Stimulated activated naive CD4-positive, alpha-beta T cell (primary cell): ENCODE data around the gene GRIK2.
"Not testable (repeated sequence)": the region's sequence is repeated elsewhere in the genome, so short reads cannot be mapped to it uniquely, and the experiment has no call there.

ENCODE experiments used
- DNase-seq, 6 experiments: peaks; one replicate each; lab custom pipeline; 2025; lab: John Stamatoyannopoulos, UW

GRIK2 gene

GRCh38 chr6:101393251-101393828, at the start of gene GRIK2:
GRIK2 (plus strand) TSS chr6:101393708.
- DNase-seq = no peak

- no peak for DNase-seq
Observed at GRCh38 chr6:101344885-101345284, 48.6 kb upstream of the GRIK2 start.

- no peak for DNase-seq
Observed at GRCh38 chr6:101348816-101349215, 44.7 kb upstream of the GRIK2 start.

- not testable (repeated sequence) for DNase-seq
Observed at GRCh38 chr6:101350631-101351030, 42.9 kb upstream of the GRIK2 start.

- DNase-seq = no peak
Observed at GRCh38 chr6:101351173-101351572, 42.3 kb upstream of the GRIK2 start.

GRCh38 chr6:101352316-101352715, 41.2 kb upstream of the GRIK2 start:
- no peak for DNase-seq

- DNase-seq = no peak
Observed at GRCh38 chr6:101365181-101365580, 28.3 kb upstream of the GRIK2 start.

- DNase-seq = no peak
Observed at GRCh38 chr6:101379926-101380325, 13.6 kb upstream of the GRIK2 start.

- DNase-seq = no peak
Observed at GRCh38 chr6:101380897-101381630, 12.4 kb upstream of the GRIK2 start.

- not testable (repeated sequence) for DNase-seq
Observed at GRCh38 chr6:101383747-101384146, 9.8 kb upstream of the GRIK2 start.

GRCh38 chr6:101386982-101387381, 6.5 kb upstream of the GRIK2 start:
- no peak for DNase-seq

GRCh38 chr6:101391772-101392585, 1.5 kb upstream of the GRIK2 start:
- DNase-seq = no peak

GRCh38 chr6:101392586-101393230, 800 bp upstream of the GRIK2 start:
- DNase-seq = no peak

GRCh38 chr6:101393829-101394251, 332 bp downstream of the GRIK2 start:
- no peak for DNase-seq

GRCh38 chr6:101394936-101395335, 1.4 kb downstream of the GRIK2 start:
- DNase-seq = no peak

GRCh38 chr6:101395345-101395744, 1.8 kb downstream of the GRIK2 start:
- DNase-seq = no peak

- peak in 2 of 6 experiments; percentile 8 to 19 for DNase-seq
Observed at GRCh38 chr6:101396548-101397173, 3.2 kb downstream of the GRIK2 start.

- DNase-seq = no peak
Observed at GRCh38 chr6:101397199-101397598, 3.7 kb downstream of the GRIK2 start.

GRCh38 chr6:101398716-101399615, 5.5 kb downstream of the GRIK2 start:
- no peak for DNase-seq

GRCh38 chr6:101399616-101400162, 6.2 kb downstream of the GRIK2 start:
- no peak for DNase-seq
